ENCODE results near the gene SHF.

The SHF gene

DNA sequence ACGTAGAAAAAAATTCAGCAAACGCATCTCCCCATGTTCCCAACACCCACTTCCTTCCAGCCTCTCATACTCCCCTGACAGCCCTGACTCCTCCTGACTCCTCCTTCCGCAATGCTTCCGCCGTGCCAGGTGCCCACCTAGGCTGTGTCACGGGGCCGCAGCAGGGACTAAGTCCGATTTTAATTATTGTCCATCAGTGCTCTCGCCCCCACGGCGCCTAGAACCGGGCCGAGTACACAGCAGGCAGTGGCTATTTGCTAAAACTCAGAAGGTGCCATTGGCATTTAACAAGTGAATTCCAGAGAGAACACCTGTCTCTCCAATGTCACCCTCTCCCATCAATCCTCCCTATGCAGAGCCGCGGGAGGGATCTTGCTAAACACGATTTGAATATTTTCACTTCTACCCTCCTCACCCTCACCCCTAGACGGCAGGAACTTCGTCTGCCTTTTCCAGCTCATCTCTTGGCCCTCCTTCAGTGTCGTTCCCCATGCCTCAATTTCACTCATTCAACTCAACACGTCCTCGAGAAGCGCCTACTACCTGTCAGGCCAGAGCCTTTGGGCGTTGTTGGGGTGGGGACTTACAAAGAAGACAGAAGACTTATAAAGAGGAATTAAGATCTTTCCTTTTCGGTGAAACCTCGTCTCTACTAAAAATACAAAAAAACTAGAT is 11.5 kb upstream of the SHF start:
- no peak for DNase-seq

DNA sequence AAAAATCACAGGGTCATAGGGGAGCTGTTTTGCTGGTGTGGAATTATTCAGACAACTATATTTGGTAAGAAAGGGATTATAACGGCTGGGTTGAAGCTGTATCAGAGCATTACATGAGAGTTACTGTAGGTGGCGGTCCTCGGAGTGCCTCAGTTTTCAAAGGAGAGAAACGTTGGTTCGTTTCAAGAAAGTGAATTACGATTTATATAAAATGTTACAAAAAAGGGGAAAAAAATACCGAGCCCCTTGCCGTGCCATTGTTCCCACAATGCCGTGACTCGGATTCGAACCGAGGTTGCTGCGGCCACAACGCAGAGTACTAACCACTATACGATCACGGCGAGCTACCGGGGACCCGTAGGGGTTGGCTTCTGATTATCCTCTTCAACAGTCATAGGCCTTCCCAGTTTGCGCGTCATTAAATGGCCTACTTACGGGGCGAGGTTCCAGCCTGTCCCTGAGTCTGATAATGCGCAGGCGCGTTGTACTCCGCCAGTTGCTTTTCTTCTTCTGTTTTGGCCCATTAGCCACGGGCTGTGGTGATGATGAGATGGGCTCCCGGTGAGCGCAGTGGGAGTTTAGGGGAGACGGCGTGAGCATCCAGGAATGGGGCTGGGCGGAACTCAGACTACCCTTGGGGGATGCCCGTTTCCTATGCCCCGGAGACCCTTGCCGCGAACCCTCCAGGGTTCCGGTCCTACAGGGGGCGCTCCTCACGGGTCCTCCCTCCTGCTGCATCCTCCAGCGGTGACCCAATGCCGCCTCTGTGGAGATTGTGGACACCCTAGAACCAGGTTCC is 10.8 kb upstream of the SHF start:
- peak; percentile 93 for DNase-seq

GRCh38 chr15:45197512-45197911 is 9.7 kb upstream of the SHF start:
- DNase-seq: no peak

DNA sequence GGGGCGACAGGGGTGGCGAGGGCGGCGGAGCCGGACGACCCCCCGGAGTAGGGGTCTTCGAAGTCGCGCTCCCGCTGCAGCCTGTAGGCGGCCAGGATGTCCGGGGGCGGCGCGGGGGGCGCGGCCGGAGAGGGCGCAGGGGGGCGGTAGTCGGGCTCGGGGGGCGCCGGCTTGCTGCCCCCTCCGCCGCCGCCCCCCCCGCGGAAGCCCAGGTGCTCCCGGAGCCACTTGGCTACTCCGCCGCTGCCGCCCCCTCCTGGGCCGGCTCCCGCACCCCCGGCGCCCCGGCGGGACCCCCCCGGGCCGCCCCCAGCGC is 230 bp downstream of the SHF start:
- no peak for DNase-seq

DNA sequence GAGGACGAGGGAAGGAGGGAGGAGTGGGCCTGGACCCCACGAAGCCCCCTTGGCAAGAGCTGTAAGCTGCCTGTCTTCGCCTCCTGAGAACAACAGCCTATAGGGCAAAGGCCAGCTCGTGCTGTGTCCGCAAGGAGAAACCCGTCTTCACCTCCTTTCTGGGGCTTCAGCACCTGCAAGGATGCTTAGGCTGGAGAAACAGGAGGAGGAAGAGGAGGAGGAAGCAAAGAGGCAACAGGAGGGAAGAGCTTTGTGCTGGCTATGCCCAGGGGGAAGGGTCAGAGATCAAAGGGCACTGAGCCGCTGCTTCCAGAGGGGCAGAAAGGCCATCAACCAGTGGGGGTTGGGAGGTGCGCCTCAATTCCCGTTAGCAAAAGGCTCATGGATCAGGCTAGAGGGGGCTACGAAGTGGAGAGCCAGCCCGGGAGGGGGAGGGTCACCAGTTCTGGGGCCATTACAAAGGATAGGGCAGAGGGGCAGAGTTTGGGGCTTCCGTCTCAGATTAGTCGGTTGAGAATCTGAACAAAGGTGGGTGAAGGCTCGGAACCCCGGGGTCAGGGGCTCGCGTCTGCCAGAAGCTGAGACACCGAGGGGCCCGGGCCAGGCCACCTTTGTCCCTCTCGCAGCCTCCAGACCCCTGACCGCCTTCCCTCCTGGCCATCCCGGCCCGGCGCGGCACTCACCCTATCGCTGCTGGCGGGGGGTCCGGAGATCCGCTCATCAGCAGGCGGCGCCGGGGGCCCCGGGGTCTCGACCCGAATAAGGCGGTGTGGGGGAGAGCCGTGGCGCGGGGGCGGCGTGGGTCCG is 792 bp downstream of the SHF start:
- no peak for DNase-seq

- no peak for DNase-seq
Observed at GRCh38 chr15:45185903-45186770, 1.6 kb downstream of the SHF start.

DNA sequence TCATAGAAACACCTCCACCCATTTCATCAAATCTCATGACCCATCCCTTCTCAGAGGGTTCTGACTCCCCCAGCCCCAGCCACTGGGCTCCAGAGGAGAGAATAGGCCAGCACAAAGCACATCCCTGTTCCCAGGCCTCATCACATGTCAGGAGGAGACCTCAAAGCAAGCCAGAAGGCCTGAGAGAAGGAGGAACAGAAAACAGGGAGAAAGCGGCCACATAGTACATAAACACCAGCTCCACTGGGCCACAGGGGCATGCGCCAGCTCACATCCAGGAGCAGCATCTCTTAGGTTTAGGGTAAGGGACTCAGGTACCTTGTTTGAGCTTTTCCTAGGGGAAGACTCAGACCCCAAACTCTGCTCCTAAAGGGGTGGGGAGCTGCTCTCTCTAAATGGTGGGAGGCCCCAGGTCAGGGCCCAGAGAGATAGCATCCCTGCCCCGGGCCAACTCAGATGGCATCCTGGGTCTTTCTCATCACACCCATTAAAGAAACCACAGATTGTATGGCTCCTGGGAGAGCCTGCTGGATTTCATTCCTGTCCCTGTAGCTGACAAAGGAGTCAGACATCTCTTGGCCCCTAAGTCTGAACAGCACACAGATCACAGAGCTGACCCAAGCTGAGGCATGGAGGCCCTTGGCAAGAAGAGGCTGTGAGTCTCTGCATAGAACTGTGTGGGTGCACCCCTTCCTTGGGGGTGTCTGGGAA is 2.5 kb downstream of the SHF start:
- no peak for DNase-seq

DNA sequence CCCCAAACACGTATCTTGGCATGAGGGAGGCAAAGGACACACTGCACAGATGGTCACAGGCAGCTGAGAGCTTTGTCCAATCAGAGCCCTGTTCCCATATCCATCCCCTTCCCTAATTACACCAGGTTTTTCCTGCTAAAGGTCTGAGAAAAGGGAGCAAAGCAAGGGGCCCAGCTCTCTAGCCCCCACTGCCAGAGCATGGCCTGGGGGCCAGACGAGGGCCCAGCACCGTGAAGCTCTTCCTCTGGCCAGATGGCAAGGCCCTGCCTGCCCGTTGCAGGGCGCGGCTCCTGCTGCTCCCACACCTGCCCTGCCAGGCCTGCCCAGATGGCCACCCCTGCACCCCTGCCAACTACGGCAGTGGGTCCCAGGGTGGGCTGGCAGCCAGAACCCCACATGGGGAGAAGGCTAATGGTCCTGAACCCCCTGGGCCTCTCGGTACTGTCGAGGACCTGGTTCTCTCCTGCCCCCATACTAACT is 3.2 kb downstream of the SHF start:
- no peak for DNase-seq

- no peak for DNase-seq
Observed at GRCh38 chr15:45183511-45183910, 4.3 kb downstream of the SHF start.

DNA sequence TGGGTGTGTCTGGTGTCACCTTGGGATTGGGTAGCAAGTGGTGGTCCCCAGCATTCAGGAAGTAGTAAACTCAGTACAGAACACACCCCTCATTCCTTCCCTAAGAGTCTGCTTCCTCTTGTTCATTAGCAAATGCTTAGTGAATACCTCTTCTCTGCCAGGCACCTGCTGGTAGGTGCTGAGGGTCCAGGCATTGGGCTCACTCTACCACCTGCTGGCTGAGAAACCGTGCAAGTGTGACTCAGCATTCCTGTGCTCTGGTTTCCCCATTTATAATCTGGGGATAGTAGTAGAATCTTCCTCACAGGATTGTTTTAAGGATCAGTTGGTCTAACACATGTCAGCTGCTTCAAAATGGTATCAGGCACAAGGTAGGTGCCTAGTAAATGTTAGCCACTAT is 4.8 kb downstream of the SHF start:
- no peak for DNase-seq

GRCh38 chr15:45181491-45182285 is 6.1 kb downstream of the SHF start:
- no peak for DNase-seq

- DNase-seq: no peak
Observed at GRCh38 chr15:45180648-45181436, 6.9 kb downstream of the SHF start.

GRCh38 chr15:45180201-45180600 is 7.6 kb downstream of the SHF start:
- DNase-seq: no peak

GRCh38 chr15:45179221-45179985 is 8.4 kb downstream of the SHF start:
- no peak for DNase-seq

DNA sequence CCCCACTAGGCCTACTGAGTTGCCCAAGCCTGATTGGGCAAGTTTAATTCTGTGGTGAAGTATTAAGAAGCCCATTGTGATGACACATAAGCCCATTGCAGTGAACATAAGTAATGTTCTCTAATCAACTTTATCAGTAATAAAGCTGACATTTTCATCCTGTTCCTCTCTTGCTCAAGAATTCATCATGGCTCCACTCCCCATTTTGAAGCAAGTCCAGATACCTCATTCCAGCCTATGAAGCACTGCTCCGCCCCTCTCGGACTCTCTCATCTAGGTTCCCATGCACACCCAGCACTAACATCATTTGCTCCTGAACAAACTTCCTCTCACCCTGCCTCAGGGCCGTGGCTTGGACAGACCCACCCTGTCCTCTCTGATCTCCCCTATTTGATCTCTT is 10.5 kb downstream of the SHF start:
- no peak for DNase-seq

DNA sequence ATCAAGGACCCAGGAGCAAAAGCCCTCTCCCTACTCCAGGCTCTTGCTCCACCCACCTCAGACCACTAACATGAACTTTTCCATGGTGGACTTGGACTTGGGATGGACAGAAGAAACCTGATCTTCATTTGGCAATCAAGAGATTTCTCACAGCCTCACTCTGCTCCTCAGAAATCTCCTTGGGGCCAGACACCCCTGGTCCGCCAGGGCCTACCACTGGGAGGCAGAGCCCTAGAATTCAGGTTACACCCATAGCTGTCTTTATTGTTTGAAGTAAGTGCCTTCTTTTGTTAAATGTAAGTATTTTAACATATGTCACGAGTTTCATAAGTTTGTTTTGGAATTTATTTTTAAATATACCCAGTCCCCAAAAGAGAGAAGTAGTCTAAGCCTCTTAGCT is 13.2 kb downstream of the SHF start:
- no peak for DNase-seq

GRCh38 chr15:45174069-45174468 is 13.7 kb downstream of the SHF start:
- no peak for DNase-seq

DNA sequence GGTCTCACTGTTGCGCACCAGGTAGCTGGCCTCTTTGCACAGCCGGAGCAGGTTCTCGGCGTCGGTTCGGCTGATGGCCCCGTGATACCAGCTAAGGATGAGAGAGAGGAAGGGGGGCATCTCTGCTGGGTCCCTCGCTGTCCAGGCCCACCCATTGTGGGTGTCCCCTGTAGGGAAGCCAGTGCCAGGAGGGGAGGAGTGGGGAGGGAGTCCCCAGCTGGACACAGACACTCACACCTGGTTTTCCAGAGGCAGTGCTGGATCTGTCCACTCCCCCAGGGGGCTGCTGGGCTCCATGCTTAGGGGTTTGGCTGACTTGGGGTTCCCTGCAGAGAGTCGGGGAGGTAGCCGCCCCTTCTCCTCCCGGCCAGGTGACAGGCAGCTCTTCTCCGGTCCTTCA is 15.9 kb downstream of the SHF start:
- no peak for DNase-seq

DNA sequence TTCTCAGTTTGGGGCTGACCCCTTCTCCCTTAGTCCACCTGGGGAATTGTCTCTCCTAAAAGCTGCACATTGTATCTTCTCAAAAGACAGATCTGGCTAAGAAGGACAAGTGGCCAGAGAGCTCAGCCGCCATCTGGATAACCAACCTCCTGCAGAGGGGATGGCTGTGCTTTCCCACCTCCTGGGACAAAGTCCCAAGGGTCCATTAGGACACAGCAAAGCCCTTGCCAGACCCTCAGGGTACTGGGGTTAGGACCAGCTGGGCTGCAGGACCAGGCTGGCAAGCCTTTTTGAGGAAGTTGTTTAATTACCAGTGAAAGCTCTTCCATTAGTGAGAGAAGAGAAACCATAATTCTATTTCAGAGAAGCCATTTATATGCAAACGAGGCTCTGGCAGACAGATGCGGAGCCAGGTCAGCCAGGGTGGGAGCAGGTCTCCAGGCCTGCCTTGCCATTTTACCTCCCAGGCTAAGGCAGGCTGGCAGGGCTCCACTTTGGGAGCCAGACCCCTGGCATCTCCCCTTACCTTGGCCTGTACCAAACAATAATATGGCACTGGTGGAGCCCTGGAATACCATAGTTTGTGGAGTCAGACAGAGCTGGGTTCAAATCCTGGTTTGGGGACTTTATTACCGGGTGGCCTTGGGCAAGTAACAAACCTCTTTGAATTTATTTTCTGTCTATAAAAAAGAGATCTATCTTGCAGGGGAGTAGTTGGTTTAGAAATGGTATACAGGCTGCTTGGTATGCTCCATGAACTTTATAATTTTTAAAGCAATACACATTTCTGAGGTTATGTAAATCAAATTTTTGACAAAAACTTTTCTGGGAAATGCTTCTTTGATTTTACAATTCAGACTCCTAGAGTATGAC is 17.9 kb downstream of the SHF start:
- DNase-seq: no peak

All from activated CD4-positive, CD25-positive, alpha-beta regulatory T cell treated with anti-CD3 and anti-CD28 coated beads, Interleukin-2, amount 50 U/mL, for 72 hours (primary cell).